ENCODE measurements around the gene ZNF433.

ZNF433 gene

GRCh38 chr19:11982526-11982925, 53.0 kb downstream of the ZNF433 start:
- no peaks in the 10 kb centered on the region for H3K4me1 ChIP-seq (ENCODE audit: control insufficient read depth, insufficient read depth, low read length)

GRCh38 chr19:11979527-11979926, 56.0 kb downstream of the ZNF433 start:
- no peak overlapping the region for H3K27ac ChIP-seq (ENCODE audit: low read depth, low read length)
- no peaks in the 10 kb centered on the region for H3K4me1 ChIP-seq (ENCODE audit: control insufficient read depth, insufficient read depth, low read length)
- no peak overlapping the region for H3K9ac ChIP-seq (ENCODE audit: low read length)
- H3K36me3 ChIP-seq (ENCODE audit: control insufficient read depth, insufficient read depth, low read length) = peaks cover 10% of the 10 kb centered on the region
- no peaks in the 10 kb centered on the region for H3K27me3 ChIP-seq (ENCODE audit: control insufficient read depth, insufficient read depth, low read length)
- peak overlapping the region; percentile 18 for H3K4me3 ChIP-seq (ENCODE audit: low read length)

More at GRCh38 chr19:11982526-11982925, 53.0 kb downstream of the ZNF433 start:
- H3K9ac ChIP-seq (ENCODE audit: low read length) = no peak overlapping the region
- H3K27ac ChIP-seq (ENCODE audit: low read depth, low read length) = no peak overlapping the region
- H3K4me3 ChIP-seq (ENCODE audit: low read length) = no peak overlapping the region
- H3K27me3 ChIP-seq (ENCODE audit: control insufficient read depth, insufficient read depth, low read length) = no peaks in the 10 kb centered on the region
- peaks cover 10% of the 10 kb centered on the region for H3K36me3 ChIP-seq (ENCODE audit: control insufficient read depth, insufficient read depth, low read length)

- H3K27ac ChIP-seq (ENCODE audit: low read depth, low read length) = no peak overlapping the region
- H3K4me3 ChIP-seq (ENCODE audit: low read length) = no peak overlapping the region
- H3K4me1 ChIP-seq (ENCODE audit: control insufficient read depth, insufficient read depth, low read length) = no peaks in the 10 kb centered on the region
- peaks cover 10% of the 10 kb centered on the region for H3K36me3 ChIP-seq (ENCODE audit: control insufficient read depth, insufficient read depth, low read length)
- no peaks in the 10 kb centered on the region for H3K27me3 ChIP-seq (ENCODE audit: control insufficient read depth, insufficient read depth, low read length)
- H3K9ac ChIP-seq (ENCODE audit: low read length) = no peak overlapping the region
Measured at GRCh38 chr19:11978492-11979100, 56.9 kb downstream of the ZNF433 start.

GRCh38 chr19:11973019-11973810, 62.3 kb downstream of the ZNF433 start:
- H3K27ac ChIP-seq (ENCODE audit: low read depth, low read length) = no peak overlapping the region
- H3K4me3 ChIP-seq (ENCODE audit: low read length) = no peak overlapping the region
- H3K36me3 ChIP-seq (ENCODE audit: control insufficient read depth, insufficient read depth, low read length) = peaks cover 4% of the 10 kb centered on the region
- no peaks in the 10 kb centered on the region for H3K27me3 ChIP-seq (ENCODE audit: control insufficient read depth, insufficient read depth, low read length)
- H3K9ac ChIP-seq (ENCODE audit: low read length) = no peak overlapping the region
- no peaks in the 10 kb centered on the region for H3K4me1 ChIP-seq (ENCODE audit: control insufficient read depth, insufficient read depth, low read length)

- Histone ChIP-seq H3K27ac (ENCODE audit: low read depth, low read length) (no peak overlapping the region), H3K4me3 (ENCODE audit: low read length) (no peak overlapping the region), H3K36me3 (ENCODE audit: control insufficient read depth, insufficient read depth, low read length) (no peaks in the 10 kb centered on the region), H3K9ac (ENCODE audit: low read length) (no peak overlapping the region), H3K27me3 (ENCODE audit: control insufficient read depth, insufficient read depth, low read length) (no peaks in the 10 kb centered on the region), H3K4me1 (ENCODE audit: control insufficient read depth, insufficient read depth, low read length) (no peaks in the 10 kb centered on the region)
Measured at GRCh38 chr19:11971041-11971440, 64.4 kb downstream of the ZNF433 start.

GRCh38 chr19:11970174-11970573, 65.3 kb downstream of the ZNF433 start:
- H3K27me3 ChIP-seq (ENCODE audit: control insufficient read depth, insufficient read depth, low read length) = no peaks in the 10 kb centered on the region
- H3K9ac ChIP-seq (ENCODE audit: low read length) = no peak overlapping the region
- no peaks in the 10 kb centered on the region for H3K4me1 ChIP-seq (ENCODE audit: control insufficient read depth, insufficient read depth, low read length)
- H3K36me3 ChIP-seq (ENCODE audit: control insufficient read depth, insufficient read depth, low read length) = no peaks in the 10 kb centered on the region
- H3K27ac ChIP-seq (ENCODE audit: low read depth, low read length) = no peak overlapping the region
- no peak overlapping the region for H3K4me3 ChIP-seq (ENCODE audit: low read length)

- H3K9ac ChIP-seq (ENCODE audit: low read length) = peak within 1 kb of the TSS; percentile 66
- peaks cover 5% of the 10 kb centered on the region for H3K4me1 ChIP-seq (ENCODE audit: control insufficient read depth, insufficient read depth, low read length)
- no peaks in the 10 kb centered on the region for H3K36me3 ChIP-seq (ENCODE audit: control insufficient read depth, insufficient read depth, low read length)
- peak within 1 kb of the TSS; percentile 89 for H3K4me3 ChIP-seq (ENCODE audit: low read length)
- H3K27ac ChIP-seq (ENCODE audit: low read depth, low read length) = peak within 1 kb of the TSS; percentile 88
- H3K27me3 ChIP-seq (ENCODE audit: control insufficient read depth, insufficient read depth, low read length) = no peaks in the 10 kb centered on the region
Measured at GRCh38 chr19:11964858-11965645, 70.4 kb downstream of the ZNF433 start, which contains the start of gene ZNF763. Gene ZNF763, plus strand, starts transcription at chr19:11965040. Its CDS starts 169 bp downstream, at chr19:11965209.
